Hepatocyte (in vitro differentiated cells): Measurements from ENCODE around the gene GPR39.

Source experiments
- EZH2 ChIP-seq: fragments of 200-600 bp; sonication (generic); IDR thresholded peaks from 2 replicates; pipeline ENCODE4 v1.6.1; 2016; ENCODE audit warnings: antibody characterized with exemption, mild to moderate bottlenecking, borderline replicate concordance
- EZH2phosphoT487 ChIP-seq: fragments of 200-600 bp; sonication (generic); IDR thresholded peaks from one replicate; pipeline ENCODE4 v1.6.1; 2018; ENCODE audit warnings: antibody characterized with exemption, mild to moderate bottlenecking, low read depth, moderate library complexity; ENCODE audit not compliant: unreplicated experiment, severe bottlenecking
- TF ChIP-seq, protein P1 (sequence below): fragments of 200-600 bp; sonication (generic); IDR thresholded peaks from 2 replicates; pipeline ENCODE4 v1.5.1; 2016; ENCODE audit warnings: antibody characterized with exemption, mild to moderate bottlenecking; ENCODE audit not compliant: poor library complexity

DNA sequence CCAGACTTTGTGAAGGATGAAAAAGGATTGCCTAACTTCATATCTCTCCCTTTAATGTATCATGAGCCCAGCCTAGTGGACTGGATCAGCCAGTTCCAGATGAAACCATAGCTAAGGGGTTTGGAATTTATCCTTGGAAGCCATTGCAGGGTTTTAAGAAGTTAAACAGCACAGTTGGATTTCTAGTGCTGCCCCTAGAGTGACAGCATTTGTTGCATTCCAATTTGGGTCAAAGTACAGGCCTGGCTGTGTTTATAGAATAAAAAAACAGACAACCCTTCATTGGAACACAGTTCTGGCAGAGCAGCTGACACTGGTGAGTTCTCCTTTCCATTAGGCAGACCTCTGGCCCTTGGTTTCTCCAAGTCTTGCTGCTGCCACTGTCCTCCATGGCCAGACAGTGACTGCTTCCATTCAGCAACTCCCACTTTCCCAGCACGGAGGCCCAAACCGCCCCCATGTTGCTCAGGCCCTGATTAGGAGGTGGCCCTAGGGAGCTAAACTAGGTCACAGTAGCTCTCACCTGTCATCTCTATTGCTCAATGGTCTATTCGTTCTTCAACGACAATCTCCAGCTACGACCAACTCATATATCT lies 8.0 kb downstream of the GPR39 start:
- TF ChIP-seq, protein P1, sequence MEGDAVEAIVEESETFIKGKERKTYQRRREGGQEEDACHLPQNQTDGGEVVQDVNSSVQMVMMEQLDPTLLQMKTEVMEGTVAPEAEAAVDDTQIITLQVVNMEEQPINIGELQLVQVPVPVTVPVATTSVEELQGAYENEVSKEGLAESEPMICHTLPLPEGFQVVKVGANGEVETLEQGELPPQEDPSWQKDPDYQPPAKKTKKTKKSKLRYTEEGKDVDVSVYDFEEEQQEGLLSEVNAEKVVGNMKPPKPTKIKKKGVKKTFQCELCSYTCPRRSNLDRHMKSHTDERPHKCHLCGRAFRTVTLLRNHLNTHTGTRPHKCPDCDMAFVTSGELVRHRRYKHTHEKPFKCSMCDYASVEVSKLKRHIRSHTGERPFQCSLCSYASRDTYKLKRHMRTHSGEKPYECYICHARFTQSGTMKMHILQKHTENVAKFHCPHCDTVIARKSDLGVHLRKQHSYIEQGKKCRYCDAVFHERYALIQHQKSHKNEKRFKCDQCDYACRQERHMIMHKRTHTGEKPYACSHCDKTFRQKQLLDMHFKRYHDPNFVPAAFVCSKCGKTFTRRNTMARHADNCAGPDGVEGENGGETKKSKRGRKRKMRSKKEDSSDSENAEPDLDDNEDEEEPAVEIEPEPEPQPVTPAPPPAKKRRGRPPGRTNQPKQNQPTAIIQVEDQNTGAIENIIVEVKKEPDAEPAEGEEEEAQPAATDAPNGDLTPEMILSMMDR = peak; percentile 21
- no peak for TF ChIP-seq EZH2
- no peak for TF ChIP-seq EZH2phosphoT487
